SU-DHL-6 (cell line): ENCODE results near the gene PPP4R1.

Experiments used
- H2AFZ ChIP-seq: fragments of 200-600 bp; sonication (generic); 2 replicates; pipeline ENCODE4 v1.6.1; 2014; ENCODE audit warnings: low read depth, mild to moderate bottlenecking, moderate library complexity, mixed read lengths, antibody characterized with exemption, low read length; ENCODE audit not compliant: severe bottlenecking
- H3F3A ChIP-seq: fragments of 200-600 bp; shearing (Covaris generic); 2 replicates; pipeline ENCODE4 v1.6.0; 2016; ENCODE audit warnings: antibody characterized with exemption, mild to moderate bottlenecking; ENCODE audit not compliant: insufficient read depth
- H3K27ac ChIP-seq: fragments of 200-600 bp; sonication (generic); 2 replicates; pipeline ENCODE4 v1.5.1; 2016; ENCODE audit warnings: low read depth, mild to moderate bottlenecking, low read length, moderate library complexity, mixed read lengths
- H3K27me3 ChIP-seq: fragments of 200-600 bp; sonication (generic), shearing (Covaris generic); 2 replicates; pipeline ENCODE4 v1.6.0; 2014; ENCODE audit warnings: mild to moderate bottlenecking, low read length
- H3K36me3 ChIP-seq: fragments of 200-600 bp; sonication (generic); 2 replicates; pipeline ENCODE4 v1.6.1; 2014; ENCODE audit warnings: mild to moderate bottlenecking, low read length, mixed read lengths
- H3K4me2 ChIP-seq: fragments of 300-600, 200-600 bp; shearing (Covaris generic), sonication (generic); 2 replicates; pipeline ENCODE4 v1.6.0; 2014; ENCODE audit warnings: low read length, low read depth, mild to moderate bottlenecking; ENCODE audit not compliant: poor library complexity, severe bottlenecking
- H3K4me3 ChIP-seq: fragments of 200-600 bp; sonication (generic); 2 replicates; pipeline ENCODE4 v1.5.1; 2014; ENCODE audit warnings: antibody characterized with exemption, low read length, mild to moderate bottlenecking, mixed read lengths; ENCODE audit not compliant: insufficient read depth, poor library complexity, severe bottlenecking
- H3K79me2 ChIP-seq: fragments of 200-600 bp; sonication (generic); 2 replicates; pipeline ENCODE4 v1.6.1; 2014; ENCODE audit warnings: mild to moderate bottlenecking, low read length, moderate library complexity; ENCODE audit not compliant: insufficient read depth
- H3K9ac ChIP-seq: fragments of 200-600 bp; sonication (generic); 2 replicates; pipeline ENCODE4 v1.7.0; 2014; ENCODE audit warnings: mild to moderate bottlenecking, low read length
- H3K9me2 ChIP-seq: fragments of 200-600 bp; sonication (generic); replicated peaks from 2 replicates; pipeline ENCODE4 v1.6.1; 2014; ENCODE audit warnings: low read length; ENCODE audit not compliant: insufficient read depth
- H3K9me3 ChIP-seq: fragments of 200-600 bp; sonication (generic); 2 replicates; pipeline ENCODE4 v1.6.1; 2014; ENCODE audit warnings: low read length, mixed read lengths; ENCODE audit not compliant: insufficient read depth
- H4K20me1 ChIP-seq: fragments of 200-600 bp; sonication (generic); 2 replicates; pipeline ENCODE4 v1.6.1; 2014; ENCODE audit warnings: low read depth, mild to moderate bottlenecking, antibody characterized with exemption, low read length, moderate library complexity, mixed read lengths
- CTCF ChIP-seq: fragments of 200-600 bp; sonication (generic); IDR thresholded peaks from one replicate; pipeline ENCODE4 v1.5.1; 2017; ENCODE audit warnings: antibody characterized with exemption, mild to moderate bottlenecking, low read length, moderate library complexity; ENCODE audit not compliant: insufficient read depth, poor library complexity, severe bottlenecking
- EZH2phosphoT487 ChIP-seq: fragments of 200-600 bp; sonication (generic), shearing (Covaris generic); conservative IDR thresholded peaks from 2 replicates; pipeline ENCODE4 v1.6.1; 2018; ENCODE audit warnings: mild to moderate bottlenecking, antibody characterized with exemption, low read length, moderate library complexity, mixed read lengths

Gene PPP4R1

GRCh38 chr18:9522952-9523351 is 91.4 kb downstream of the PPP4R1 start:
- Histone ChIP-seq H3K27me3 (no peaks in the 10 kb centered on the region), H3K36me3 (peaks cover 8% of the 10 kb centered on the region; the same call in 1 of the 2 replicates)

GRCh38 chr18:9521770-9522169 is 92.6 kb downstream of the PPP4R1 start:
- Histone ChIP-seq H3K79me2 (no peaks in the 10 kb centered on the region), H3K27ac (no peak overlapping the region), H3K4me3 (no peak overlapping the region), H3F3A (no peaks in the 10 kb centered on the region), H4K20me1 (no peaks in the 10 kb centered on the region), H3K4me2 (no peak overlapping the region), H3K36me3 (peaks cover 8% of the 10 kb centered on the region; the same call in 1 of the 2 replicates), H3K9ac (no peak overlapping the region), H3K9me2 (no peaks in the 10 kb centered on the region), H2AFZ (no peak overlapping the region), H3K27me3 (no peaks in the 10 kb centered on the region), H3K9me3 (no peaks in the 10 kb centered on the region)
- no peak for TF ChIP-seq EZH2phosphoT487
- TF ChIP-seq CTCF: no peak

More at GRCh38 chr18:9522952-9523351, 91.4 kb downstream of the PPP4R1 start:
- TF ChIP-seq EZH2phosphoT487: no peak
- no peak for TF ChIP-seq CTCF
- Histone ChIP-seq H3K9me2 (no peaks in the 10 kb centered on the region), H3K9me3 (no peaks in the 10 kb centered on the region), H2AFZ (no peak overlapping the region), H3F3A (no peaks in the 10 kb centered on the region), H3K79me2 (no peaks in the 10 kb centered on the region), H3K9ac (no peak overlapping the region), H3K27ac (no peak overlapping the region), H3K4me2 (no peak overlapping the region), H3K4me3 (no peak overlapping the region), H4K20me1 (no peaks in the 10 kb centered on the region)

- TF ChIP-seq CTCF: no peak
- no peak for TF ChIP-seq EZH2phosphoT487
- Histone ChIP-seq H3K27me3 (no peaks in the 10 kb centered on the region), H4K20me1 (no peaks in the 10 kb centered on the region), H3K4me3 (no peak overlapping the region), H3K9me3 (no peaks in the 10 kb centered on the region), H3K27ac (no peak overlapping the region), H3K4me2 (no peak overlapping the region), H3K9ac (no peak overlapping the region), H3K79me2 (no peaks in the 10 kb centered on the region), H2AFZ (no peak overlapping the region), H3F3A (no peaks in the 10 kb centered on the region), H3K9me2 (no peaks in the 10 kb centered on the region), H3K36me3 (peaks cover 8% of the 10 kb centered on the region; the same call in 1 of the 2 replicates)
Observed at GRCh38 chr18:9520666-9521065, 93.7 kb downstream of the PPP4R1 start.
